ENCODE measurements around the gene BCL7C. TPM values are rescaled to one million over a fixed set of nuclear protein-coding genes. Genes with fewer than 3 reads are reported as not detected.

BCL7C gene
- total RNA-seq, 1 experiment from 2014 or later, result 44.9 TPM

- POLR2A ChIA-PET, result no interaction called here
- BruUV-seq (replicated peaks), result no TSS peak
Observed at GRCh38 chr16:30870904-30871303, 23.0 kb downstream of the BCL7C start.

More at GRCh38 chr16:30870904-30871303, 23.0 kb downstream of the BCL7C start:
- no peaks in the 10 kb centered on the region for H3K27me3 ChIP-seq (ENCODE audit: insufficient read depth, low read length)
- no peak overlapping the region for H3K27ac ChIP-seq (ENCODE audit: low read depth, low read length)
- ATAC-seq (no peak), DNase-seq (ENCODE audit: low read depth, low spot score) (no peak)
- H4K20me1 ChIP-seq (ENCODE audit: insufficient read depth), result no peaks in the 10 kb centered on the region
- peaks cover 0 to 13% of the 10 kb centered on the region in 2 experiments; a peak in 3 of 4 replicates for H3K4me1 ChIP-seq (ENCODE audit: control insufficient read depth in 1 of 2, insufficient read depth in 2 of 2, low read length in 2 of 2)
- H3K36me3 ChIP-seq (ENCODE audit: control insufficient read depth in 1 of 2, insufficient read depth in 2 of 2, low read length in 2 of 2), result no peaks in the 10 kb centered on the region
- RAD21 ChIA-PET (ENCODE audit: low non-redundant PET in 1 of 2, low total read pairs in 2 of 2, uncharacterized antibody in 2 of 2, unreplicated experiment in 2 of 2), result no interaction called here
- peaks cover 13% of the 10 kb centered on the region for H3K79me2 ChIP-seq (ENCODE audit: insufficient read depth, low read length)
- no peaks in the 10 kb centered on the region for H3K9me3 ChIP-seq (ENCODE audit: control insufficient read depth in 1 of 2, insufficient read depth in 1 of 2, low read depth in 1 of 2, low read length in 2 of 2)
- H3K4me2 ChIP-seq (ENCODE audit: low read length), result no peak overlapping the region
- no peak overlapping the region for H2AFZ ChIP-seq (ENCODE audit: low read depth, low read length, poor library complexity, severe bottlenecking)
- no peak for TF ChIP-seq SP1 (IDR thresholded peaks at IDR 0.05; ENCODE audit: low read depth)
- TF ChIP-seq ZNF274 (IDR thresholded peaks at IDR 0.05; ENCODE audit: low read depth, low read length), result no peak
- no peak for TF ChIP-seq POLR2A (IDR thresholded peaks at IDR 0.05; ENCODE audit: borderline replicate concordance, extremely low read depth, insufficient read depth, insufficient read length)
- no peak for TF ChIP-seq SRF (IDR thresholded peaks at IDR 0.05; ENCODE audit: low read depth)
- TF ChIP-seq TCF7L2 (IDR thresholded peaks at IDR 0.05; ENCODE audit: borderline replicate concordance, extremely low read depth, insufficient read depth, insufficient read length), result no peak
- TF ChIP-seq YY1 (IDR thresholded peaks at IDR 0.05; ENCODE audit: extremely low read depth, insufficient replicate concordance, low read depth, low read length), result no peak
- TF ChIP-seq ZBTB33 (IDR thresholded peaks at IDR 0.05; ENCODE audit: extremely low read depth, insufficient replicate concordance, low read length), result no peak
- TF ChIP-seq, protein P1, sequence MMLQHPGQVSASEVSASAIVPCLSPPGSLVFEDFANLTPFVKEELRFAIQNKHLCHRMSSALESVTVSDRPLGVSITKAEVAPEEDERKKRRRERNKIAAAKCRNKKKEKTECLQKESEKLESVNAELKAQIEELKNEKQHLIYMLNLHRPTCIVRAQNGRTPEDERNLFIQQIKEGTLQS (IDR thresholded peaks at IDR 0.05), result no peak
- TF ChIP-seq EZH2phosphoT487 (IDR thresholded peaks at IDR 0.05; ENCODE audit: borderline replicate concordance), result no peak
- no peak for TF ChIP-seq ELF1 (IDR thresholded peaks at IDR 0.05; ENCODE audit: borderline replicate concordance, low read depth)
- TF ChIP-seq FOSL1 (IDR thresholded peaks at IDR 0.05; ENCODE audit: low read depth), result no peak
- TF ChIP-seq JUND (IDR thresholded peaks at IDR 0.05), result no peak
- no peak for TF ChIP-seq CTCF (IDR thresholded peaks at IDR 0.05 in 2 of 3, conservative IDR thresholded peaks at IDR 0.05 in 1 of 3; ENCODE audit: borderline replicate concordance in 1 of 3, insufficient read depth in 1 of 3, low read depth in 2 of 3, low read length in 2 of 3)
- TF ChIP-seq ZFX (IDR thresholded peaks at IDR 0.05), result no peak
- TF ChIP-seq, protein P2, sequence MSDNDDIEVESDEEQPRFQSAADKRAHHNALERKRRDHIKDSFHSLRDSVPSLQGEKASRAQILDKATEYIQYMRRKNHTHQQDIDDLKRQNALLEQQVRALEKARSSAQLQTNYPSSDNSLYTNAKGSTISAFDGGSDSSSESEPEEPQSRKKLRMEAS (IDR thresholded peaks at IDR 0.05), result no peak
- H3K9me2 ChIP-seq (ENCODE audit: insufficient read depth), result no peaks in the 10 kb centered on the region
- no peak overlapping the region for H3K4me3 ChIP-seq (replicated peaks in 1 of 2; ENCODE audit: low read depth in 1 of 2, low read length in 2 of 2)
- no peak overlapping the region for H3K9ac ChIP-seq (ENCODE audit: low read length)
- intact Hi-C loops (cut with micrococcal nuclease), result no loop called here
- CTCF ChIA-PET, result interaction anchor here (1.4 kb wide), 1 partner anchor 26 kb away, joined by 4 read pairs; no protein-coding TSS in a partner anchor

All from HCT116 (cell line).